Heart left ventricle (tissue), 16 donors: ENCODE measurements around the gene MKI67. TPM values are rescaled to one million over a fixed set of nuclear protein-coding genes. Genes with fewer than 3 reads are reported as not detected.

Experiments
- ATAC-seq, 4 donors: fragments of 200-7000 bp; cut with Tn5 transposase; one replicate each; pipeline ENCODE4 v1.9.1; 2020 to 2022; ENCODE audit warnings: moderate library complexity in 4 of 4, mild to moderate bottlenecking in 3 of 4, moderate number of reproducible peaks in 1 of 4
- DNase-seq, 5 donors: peaks; one replicate each; pipeline ENCODE4 v3.0.0-alpha.2; 2020
- H3K27ac ChIP-seq, 12 donors: fragments of 200-600 bp; sonication (generic) in 4 of 12; one replicate each; pipeline versions ENCODE4 v1.5.0 to v1.8.0; 2016 to 2022; ENCODE audit warnings: mild to moderate bottlenecking in 2 of 12
- H3K27me3 ChIP-seq, 9 donors: fragments of 200-600 bp; sonication (generic) in 2 of 9; one replicate each; pipeline versions ENCODE4 v1.5.1 to v1.8.0; 2016 to 2022; ENCODE audit warnings: mild to moderate bottlenecking in 3 of 9
- H3K36me3 ChIP-seq, 9 donors: fragments of 200-600 bp; sonication (generic) in 2 of 9; one replicate each; pipeline versions ENCODE4 v1.5.0 to v1.8.0; 2018 to 2022; ENCODE audit warnings: mild to moderate bottlenecking in 2 of 9
- H3K4me1 ChIP-seq, 12 donors: fragments of 200-600 bp; sonication (generic) in 4 of 12; one replicate each; pipeline versions ENCODE4 v1.5.0 to v1.8.0; 2016 to 2022; ENCODE audit warnings: mild to moderate bottlenecking in 3 of 12
- H3K4me3 ChIP-seq, 12 donors: fragments of 200-600 bp; sonication (generic) in 4 of 12; one replicate each; pipeline versions ENCODE4 v1.5.0 to v1.8.0; 2017 to 2022; ENCODE audit warnings: mild to moderate bottlenecking in 9 of 12, moderate library complexity in 4 of 12
- H3K9me3 ChIP-seq, 12 donors: fragments of 200-600 bp; sonication (generic) in 4 of 12; one replicate each; pipeline versions ENCODE4 v1.5.0 to v1.8.0; 2016 to 2022; ENCODE audit warnings: mild to moderate bottlenecking in 1 of 12
- POLR2A ChIP-seq, 2 donors: fragments of 450-650 bp; IDR thresholded peaks; one replicate each; pipeline ENCODE4 v1.6.1; 2017; ENCODE audit warnings: antibody characterized with exemption in 2 of 2, mild to moderate bottlenecking in 2 of 2, moderate library complexity in 2 of 2
- WGBS, 4 donors: extraction: QIAGEN DNeasy Blood & Tissue Kit in 2 of 4; methylation state at CpG; one replicate each; pipeline versions ENCODE4 v1.1.5 to v1.1.7; 2013 to 2018; 5-methylcytosine and 5-hydroxymethylcytosine counted together
- intact Hi-C, 10 donors: fragments of 100-400 bp; cut with DNase I; formaldehyde crosslinking; loops; one replicate each; pipeline versions ENCODE4 v1.11.1 to v1.14.2; 2022
- polyA plus RNA-seq, 2 donors: library from polyadenylated mRNA; stranded (reverse); fragments of 200-250 nt; gene quantifications; one replicate each; pipeline ENCODE4 v1.2.3, GENCODE V29; 2013
- total RNA-seq, 9 donors: library from RNA; depleted of rRNA in 2 of 9; stranded (reverse); fragments of >200 nt in 2 of 9; fragmentation: NEBNext Ultra II Directional in 3 of 9; extraction: Animal tissue kit (Norgen Biotek cat#: 25700) in 3 of 9; gene quantifications; one replicate each; pipeline versions ENCODE4 v1.1.0 to v1.2.4, GENCODE V29; 2016 to 2023
- TF ChIP-seq, protein P1 (sequence below), 12 donors: fragments of 200-600 bp; sonication (generic) in 4 of 12; IDR thresholded peaks; one replicate each; pipeline versions ENCODE4 v1.5.0 to v1.8.0; 2018 to 2022; ENCODE audit warnings: antibody characterized with exemption in 12 of 12, mild to moderate bottlenecking in 5 of 12
- donor health status: ischemic (EF 13 %, LVEDD 7.1; RV severe dilation, severe dysfunction).
- donor health status: healthy with polysubstance abuse.
- donor health status: DM: no; HTN: yes; CAD: no.
- donor health status: DM: no; HTN: no; CAD: no.
- donor health status: ischemic (EF 25% LVEDD 6.9; RV normal size, moderate dysfunction).
- donor health status: ischemic (EF 25% LVEDD 5.7; RV mildly dilated, moderate dysfunction).
- donor health status: healthy.
- donor health status: DM: yes; HTN: yes; CAD: no.
- donor health status: ischemic (EF 35%, LVEDD 5.7; RV mildly dilated, moderate dysfunction).
- donor health status: nonischemic (EF 11% LVEDD 7.7; RV severe dilation, severe dysfunction).
- donor health status: DM: yes; HTN: yes; CAD: no.
- donor health status: PGD.
- donor health status: ischemic (EF 29% LVEDD 5.4; RV normal size, mild dysfunction).
- donor health status: nonischemic (EF 23%, LVEDD 6.1; RV moderate dilation, normal function).

The MKI67 gene
- total and polyA plus RNA-seq, 11 donors = 0.04 to 27.9 (median 0.52) TPM

- Histone ChIP-seq H3K4me3 (peak overlapping the region in 1 of 12 donors; percentile 50), H3K4me1 (peaks cover 0 to 12% (median 3%) of the 10 kb centered on the region in 12 donors), H3K9me3 (no peaks in the 10 kb centered on the region), H3K36me3 (no peaks in the 10 kb centered on the region), H3K27me3 (peaks cover 0 to 32% (median 10%) of the 10 kb centered on the region in 9 donors), H3K27ac (no peak overlapping the region)
- ATAC-seq = no peak
- no peak for TF ChIP-seq POLR2A (IDR thresholded peaks at IDR 0.05)
- TF ChIP-seq, protein P1, sequence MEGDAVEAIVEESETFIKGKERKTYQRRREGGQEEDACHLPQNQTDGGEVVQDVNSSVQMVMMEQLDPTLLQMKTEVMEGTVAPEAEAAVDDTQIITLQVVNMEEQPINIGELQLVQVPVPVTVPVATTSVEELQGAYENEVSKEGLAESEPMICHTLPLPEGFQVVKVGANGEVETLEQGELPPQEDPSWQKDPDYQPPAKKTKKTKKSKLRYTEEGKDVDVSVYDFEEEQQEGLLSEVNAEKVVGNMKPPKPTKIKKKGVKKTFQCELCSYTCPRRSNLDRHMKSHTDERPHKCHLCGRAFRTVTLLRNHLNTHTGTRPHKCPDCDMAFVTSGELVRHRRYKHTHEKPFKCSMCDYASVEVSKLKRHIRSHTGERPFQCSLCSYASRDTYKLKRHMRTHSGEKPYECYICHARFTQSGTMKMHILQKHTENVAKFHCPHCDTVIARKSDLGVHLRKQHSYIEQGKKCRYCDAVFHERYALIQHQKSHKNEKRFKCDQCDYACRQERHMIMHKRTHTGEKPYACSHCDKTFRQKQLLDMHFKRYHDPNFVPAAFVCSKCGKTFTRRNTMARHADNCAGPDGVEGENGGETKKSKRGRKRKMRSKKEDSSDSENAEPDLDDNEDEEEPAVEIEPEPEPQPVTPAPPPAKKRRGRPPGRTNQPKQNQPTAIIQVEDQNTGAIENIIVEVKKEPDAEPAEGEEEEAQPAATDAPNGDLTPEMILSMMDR (IDR thresholded peaks at IDR 0.05) = no peak
- DNase-seq = no peak
- intact Hi-C loops = loop anchor here in 7 of 10 donors (2.0 to 10.0 kb wide), 8 partner anchors 65 to 435 kb away; partner anchors contain the start of gene PTPRE (in 2 of the 7)
- 32 to 50% (median 34%) methylated on average over 36 to 61 of the region's 61 CpGs for WGBS, 4 donors
Observed at GRCh38 chr10:128149267-128150014, 23.2 kb upstream of the MKI67 start.

DNA sequence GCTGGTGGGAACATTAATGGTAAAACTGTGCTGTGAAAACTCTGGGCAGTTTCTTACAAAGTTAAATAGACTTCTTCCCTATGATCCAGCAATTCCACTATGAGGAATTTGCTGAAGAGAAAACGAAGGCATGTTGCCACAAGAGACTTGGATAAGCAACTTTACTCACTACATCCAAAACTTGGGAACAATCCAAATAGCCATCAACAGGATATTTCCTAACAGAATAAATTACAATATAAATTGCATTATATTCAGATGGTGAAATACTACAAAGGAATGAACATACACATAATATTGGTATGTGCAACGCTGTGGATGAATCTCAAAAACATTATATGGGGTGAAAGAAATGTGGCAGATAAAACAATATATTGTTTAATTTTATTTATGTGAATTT is 21.4 kb upstream of the MKI67 start:
- DNase-seq (no peak), ATAC-seq (no peak)
- H3K4me3 ChIP-seq = no peak overlapping the region
- H3K4me1 ChIP-seq = peaks cover 0 to 12% (median 3%) of the 10 kb centered on the region in 12 donors
- 44 to 51% (median 49%) methylated on average over 2 of the region's 2 CpGs for WGBS, 4 donors
- H3K9me3 ChIP-seq = no peaks in the 10 kb centered on the region
- no peak overlapping the region for H3K27ac ChIP-seq
- intact Hi-C loops = loop anchor here in 3 of 10 donors (5.0 to 10.0 kb wide), 2 partner anchors 63 to 240 kb away; partner anchors contain the start of gene PTPRE (in 1 of the 3)
- TF ChIP-seq, protein P1 (IDR thresholded peaks at IDR 0.05) = no peak
- TF ChIP-seq POLR2A (IDR thresholded peaks at IDR 0.05) = no peak
- H3K27me3 ChIP-seq = peaks cover 0 to 14% (median 8%) of the 10 kb centered on the region in 9 donors
- no peaks in the 10 kb centered on the region for H3K36me3 ChIP-seq

- TF ChIP-seq, protein P1 (IDR thresholded peaks at IDR 0.05) = no peak
- no peak for TF ChIP-seq POLR2A (IDR thresholded peaks at IDR 0.05)
- peaks cover 0 to 14% (median 8%) of the 10 kb centered on the region in 9 donors for H3K27me3 ChIP-seq
- intact Hi-C loops = loop anchor here in 3 of 10 donors (5.0 to 10.0 kb wide), 2 partner anchors 62 to 240 kb away; partner anchors contain the start of gene PTPRE (in 1 of the 3)
- H3K27ac ChIP-seq = no peak overlapping the region
- H3K4me3 ChIP-seq = no peak overlapping the region
- ATAC-seq = no peak
- H3K4me1 ChIP-seq = peaks cover 0 to 12% (median 3%) of the 10 kb centered on the region in 12 donors
- 79 to 82% (median 80%) methylated on average over 4 of the region's 4 CpGs for WGBS, 4 donors
- no peaks in the 10 kb centered on the region for H3K36me3 ChIP-seq
- no peak for DNase-seq
- H3K9me3 ChIP-seq = no peaks in the 10 kb centered on the region
Observed at GRCh38 chr10:128147064-128147463, 20.8 kb upstream of the MKI67 start.

DNA sequence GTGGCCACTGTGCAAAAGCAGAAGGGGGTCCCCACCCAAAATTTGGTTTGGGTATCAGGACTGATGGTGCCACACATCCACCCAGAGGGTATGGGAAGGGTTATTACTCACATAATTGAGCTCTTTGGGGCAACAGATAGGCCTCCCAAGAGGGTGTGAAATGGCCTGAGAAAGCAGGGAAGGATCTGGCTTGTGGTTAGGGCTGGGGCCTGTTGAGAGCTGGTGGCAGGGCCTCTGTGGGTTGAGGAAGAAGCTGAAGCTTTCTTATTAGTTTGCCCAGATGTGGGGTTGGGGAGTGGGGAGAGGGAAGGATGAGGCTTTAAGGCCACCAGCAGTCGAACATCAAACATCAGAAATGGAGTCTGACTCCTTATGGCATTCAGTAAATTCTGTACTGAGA is 18.3 kb upstream of the MKI67 start:
- H3K36me3 ChIP-seq = no peaks in the 10 kb centered on the region

More for the DNA sequence above, 18.3 kb upstream of the MKI67 start:
- TF ChIP-seq, protein P1 (IDR thresholded peaks at IDR 0.05) = no peak
- TF ChIP-seq POLR2A (IDR thresholded peaks at IDR 0.05) = no peak
- peaks cover 0 to 2% (median 0%) of the 10 kb centered on the region in 12 donors for H3K4me1 ChIP-seq
- DNase-seq (no peak), ATAC-seq (no peak)
- H3K9me3 ChIP-seq = no peaks in the 10 kb centered on the region
- peaks cover 0 to 8% (median 4%) of the 10 kb centered on the region in 9 donors for H3K27me3 ChIP-seq
- no peak overlapping the region for H3K27ac ChIP-seq
- no peak overlapping the region for H3K4me3 ChIP-seq
- intact Hi-C loops = loop anchor here in 3 of 10 donors (5.0 to 10.0 kb wide), 2 partner anchors 60 to 512 kb away; no protein-coding TSS in a partner anchor
- 67 to 88% (median 78%) methylated on average over 1 of the region's 1 CpG for WGBS, 4 donors
